ENCODE measurements around the gene ASCC3.

Gene ASCC3

DNA sequence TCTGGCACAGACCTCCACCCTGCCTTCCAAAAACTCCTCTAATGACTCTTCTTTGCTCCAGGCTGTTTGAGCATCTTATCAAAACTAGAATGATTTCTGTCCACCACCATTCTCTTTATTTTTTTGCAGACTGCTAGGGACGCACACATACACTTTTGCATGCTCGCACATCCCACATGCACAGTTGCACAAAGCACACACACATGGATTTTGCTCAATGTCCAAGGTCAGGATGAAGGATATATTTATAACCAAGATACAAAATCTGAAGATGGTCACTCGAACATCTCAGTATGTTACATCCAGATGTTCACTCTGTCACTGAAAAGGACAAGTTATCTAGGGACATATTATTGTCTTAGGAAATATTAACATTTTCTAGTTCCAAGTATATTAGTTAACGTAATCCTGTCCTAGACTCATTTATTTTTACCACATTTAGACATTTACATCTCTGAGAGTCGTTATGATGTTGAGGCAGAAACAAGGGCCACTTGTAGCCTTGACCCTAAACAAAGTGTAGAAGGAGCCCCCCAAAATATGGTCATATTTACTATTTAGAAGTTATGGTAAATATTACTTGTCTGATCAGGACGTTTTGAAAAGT is 413.0 kb downstream of the ASCC3 start:
- Histone ChIP-seq H3K4me3 (no peak overlapping the region), H3K36me3 (no peaks in the 10 kb centered on the region), H3K9me3 (no peaks in the 10 kb centered on the region), H3K27me3 (peaks cover 0 to 93% of the 10 kb centered on the region in 2 donors), H3K27ac (no peak overlapping the region), H3K4me1 (peaks cover 0 to 30% (median 19%) of the 10 kb centered on the region in 4 donors)
- TF ChIP-seq, protein P1, sequence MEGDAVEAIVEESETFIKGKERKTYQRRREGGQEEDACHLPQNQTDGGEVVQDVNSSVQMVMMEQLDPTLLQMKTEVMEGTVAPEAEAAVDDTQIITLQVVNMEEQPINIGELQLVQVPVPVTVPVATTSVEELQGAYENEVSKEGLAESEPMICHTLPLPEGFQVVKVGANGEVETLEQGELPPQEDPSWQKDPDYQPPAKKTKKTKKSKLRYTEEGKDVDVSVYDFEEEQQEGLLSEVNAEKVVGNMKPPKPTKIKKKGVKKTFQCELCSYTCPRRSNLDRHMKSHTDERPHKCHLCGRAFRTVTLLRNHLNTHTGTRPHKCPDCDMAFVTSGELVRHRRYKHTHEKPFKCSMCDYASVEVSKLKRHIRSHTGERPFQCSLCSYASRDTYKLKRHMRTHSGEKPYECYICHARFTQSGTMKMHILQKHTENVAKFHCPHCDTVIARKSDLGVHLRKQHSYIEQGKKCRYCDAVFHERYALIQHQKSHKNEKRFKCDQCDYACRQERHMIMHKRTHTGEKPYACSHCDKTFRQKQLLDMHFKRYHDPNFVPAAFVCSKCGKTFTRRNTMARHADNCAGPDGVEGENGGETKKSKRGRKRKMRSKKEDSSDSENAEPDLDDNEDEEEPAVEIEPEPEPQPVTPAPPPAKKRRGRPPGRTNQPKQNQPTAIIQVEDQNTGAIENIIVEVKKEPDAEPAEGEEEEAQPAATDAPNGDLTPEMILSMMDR (IDR thresholded peaks at IDR 0.05), result no peak
- no peak for DNase-seq
- intact Hi-C loops (cut with DNase I; ENCODE audit: low total_unique reads), result no loop called here

DNA sequence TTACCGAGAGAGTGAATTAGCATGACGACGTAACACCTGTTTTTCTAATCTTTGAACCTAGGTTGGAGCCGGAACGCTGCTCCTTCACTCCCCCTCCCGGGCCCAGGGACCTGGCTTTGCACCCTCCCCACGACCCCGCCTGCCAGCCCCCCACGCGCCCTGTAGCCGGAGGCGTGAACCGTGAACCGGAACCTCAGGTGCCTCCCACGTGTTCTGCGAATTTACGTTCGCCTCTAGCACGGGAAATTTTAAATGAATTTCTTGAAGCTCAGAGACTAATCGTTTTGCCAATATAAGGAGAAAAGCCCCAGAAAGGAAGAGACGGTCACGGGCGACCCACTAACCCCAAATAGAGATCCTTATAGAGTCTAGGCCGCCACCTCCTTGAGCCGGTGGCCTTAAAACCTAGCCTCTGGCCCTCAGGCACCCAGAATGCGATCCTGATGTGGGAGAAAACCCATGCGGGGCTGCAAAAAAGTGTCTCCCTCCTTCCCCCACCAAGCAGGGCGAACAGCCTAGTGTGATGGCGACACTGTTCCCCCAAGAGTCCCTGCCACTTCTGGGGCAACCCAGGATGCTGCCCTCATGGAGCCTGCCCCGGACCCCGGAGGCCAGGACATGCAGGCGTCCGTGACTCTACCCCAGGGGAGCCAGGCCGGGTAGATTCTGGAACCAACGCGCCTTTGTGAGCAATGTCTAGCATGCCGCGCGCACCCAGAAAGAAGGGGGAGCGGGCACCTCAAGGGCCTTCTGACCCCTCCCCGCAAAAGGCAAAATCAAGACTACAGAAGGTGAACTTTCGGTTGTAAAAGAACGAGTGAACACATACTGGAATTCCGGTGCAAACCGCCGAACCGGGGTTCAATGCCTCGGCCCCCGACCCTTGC is 413.8 kb downstream of the ASCC3 start:
- Histone ChIP-seq H3K9me3 (no peaks in the 10 kb centered on the region), H3K4me3 (no peak overlapping the region)
- intact Hi-C loops (cut with DNase I; ENCODE audit: low total_unique reads), result no loop called here

DNA sequence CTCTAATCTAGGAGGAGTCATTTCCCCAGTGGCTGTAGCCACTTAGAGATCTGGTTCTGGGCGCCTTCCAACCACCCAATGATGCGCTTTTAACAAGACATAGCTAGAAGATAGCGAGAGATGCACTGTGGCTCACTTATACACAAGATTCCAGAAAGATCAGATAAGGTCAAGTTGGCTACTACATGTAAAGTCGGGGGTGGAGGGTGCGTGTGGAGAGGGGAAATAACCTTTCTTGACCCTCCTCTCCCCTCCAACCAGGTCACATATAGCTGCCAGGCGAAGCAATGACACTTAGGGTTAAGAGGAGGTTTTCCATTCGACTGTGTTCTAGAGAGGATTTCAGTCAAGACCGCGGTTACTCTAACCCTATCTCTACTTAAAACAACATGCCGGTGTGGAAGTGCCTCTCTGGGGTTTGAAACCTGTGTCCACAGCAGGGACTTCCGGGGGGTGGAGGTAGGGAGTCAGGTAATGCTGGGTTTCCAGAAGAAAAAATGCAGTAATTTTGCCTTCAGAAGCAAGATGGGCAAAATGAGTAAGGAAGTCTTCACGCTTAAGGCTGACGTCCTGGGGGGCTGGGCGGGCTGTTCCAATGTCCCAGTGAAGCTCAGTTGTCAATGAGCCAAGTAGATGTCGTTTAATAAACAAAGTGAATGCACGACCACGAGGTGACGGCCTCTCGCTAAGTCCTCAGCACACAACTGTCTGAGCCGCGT is 414.6 kb downstream of the ASCC3 start:
- Histone ChIP-seq H3K4me1 (peaks cover 0 to 30% (median 19%) of the 10 kb centered on the region in 4 donors), H3K36me3 (no peaks in the 10 kb centered on the region), H3K4me3 (no peak overlapping the region), H3K27ac (no peak overlapping the region), H3K27me3 (peaks cover 5 to 100% of the 10 kb centered on the region in 2 donors), H3K9me3 (no peaks in the 10 kb centered on the region)
- TF ChIP-seq, protein P1 (IDR thresholded peaks at IDR 0.05), result no peak
- intact Hi-C loops (cut with DNase I; ENCODE audit: low total_unique reads), result no loop called here
- DNase-seq, result no peak

More for the DNA sequence above, 413.8 kb downstream of the ASCC3 start:
- Histone ChIP-seq H3K27me3 (peaks cover 3 to 100% of the 10 kb centered on the region in 2 donors), H3K4me1 (peaks cover 0 to 30% (median 19%) of the 10 kb centered on the region in 4 donors), H3K36me3 (no peaks in the 10 kb centered on the region), H3K27ac (no peak overlapping the region)
- TF ChIP-seq, protein P1 (IDR thresholded peaks at IDR 0.05), result no peak
- no peak for DNase-seq

DNA sequence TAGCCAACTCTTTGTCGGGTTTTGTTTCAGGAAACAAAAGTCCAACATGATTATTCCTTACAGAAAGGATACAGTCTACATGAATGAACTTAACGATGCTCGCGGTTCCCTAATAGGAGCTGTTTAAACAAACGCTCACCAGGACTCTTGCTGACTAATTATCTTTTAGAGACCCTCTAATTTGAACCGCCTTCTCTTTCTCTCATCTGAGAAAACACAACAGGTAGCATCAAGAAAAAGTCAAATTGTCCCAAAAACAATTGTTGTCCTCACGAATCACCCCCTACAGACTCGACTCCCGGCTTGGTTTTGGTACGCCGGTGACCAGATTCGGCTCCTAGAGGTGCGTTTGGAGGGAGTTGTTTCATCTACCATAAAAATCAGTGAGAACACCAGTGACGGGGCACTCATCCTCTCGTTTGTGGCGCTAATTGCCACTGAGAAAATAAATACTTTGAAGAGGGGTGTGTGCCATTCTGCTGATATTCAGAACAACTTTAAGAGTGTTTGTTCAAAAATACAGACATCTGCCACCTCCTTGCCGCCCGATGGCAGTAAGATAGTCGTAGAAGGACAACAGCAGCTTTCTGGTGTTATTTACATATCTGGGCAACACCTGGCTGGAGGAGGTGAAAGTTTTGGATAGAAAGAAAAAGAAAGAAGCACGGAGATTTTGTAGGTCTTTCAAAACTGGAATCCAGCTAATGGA is 415.3 kb downstream of the ASCC3 start:
- no peaks in the 10 kb centered on the region for H3K9me3 ChIP-seq
- intact Hi-C loops (cut with DNase I; ENCODE audit: low total_unique reads), result no loop called here
- no peak overlapping the region for H3K4me3 ChIP-seq
- H3K27ac ChIP-seq, result no peak overlapping the region
- DNase-seq, result no peak
- H3K36me3 ChIP-seq, result no peaks in the 10 kb centered on the region
- peaks cover 5 to 100% of the 10 kb centered on the region in 2 donors for H3K27me3 ChIP-seq
- H3K4me1 ChIP-seq, result peaks cover 0 to 33% (median 19%) of the 10 kb centered on the region in 4 donors
- TF ChIP-seq, protein P1 (IDR thresholded peaks at IDR 0.05), result no peak

All from tibial artery (tissue), 4 donors.